Measurements from ENCODE around the gene BRD3OS. TPM values are rescaled to one million over a fixed set of nuclear protein-coding genes. Genes with fewer than 3 reads are reported as not detected.
"Not testable (repeated sequence)": the region's sequence is repeated elsewhere in the genome, so short reads cannot be mapped to it uniquely, and the experiment has no call there.

The BRD3OS gene
- total RNA-seq, 4 donors from 2014 or later, result 0.76 to 9.3 (median 5.8) TPM

DNA sequence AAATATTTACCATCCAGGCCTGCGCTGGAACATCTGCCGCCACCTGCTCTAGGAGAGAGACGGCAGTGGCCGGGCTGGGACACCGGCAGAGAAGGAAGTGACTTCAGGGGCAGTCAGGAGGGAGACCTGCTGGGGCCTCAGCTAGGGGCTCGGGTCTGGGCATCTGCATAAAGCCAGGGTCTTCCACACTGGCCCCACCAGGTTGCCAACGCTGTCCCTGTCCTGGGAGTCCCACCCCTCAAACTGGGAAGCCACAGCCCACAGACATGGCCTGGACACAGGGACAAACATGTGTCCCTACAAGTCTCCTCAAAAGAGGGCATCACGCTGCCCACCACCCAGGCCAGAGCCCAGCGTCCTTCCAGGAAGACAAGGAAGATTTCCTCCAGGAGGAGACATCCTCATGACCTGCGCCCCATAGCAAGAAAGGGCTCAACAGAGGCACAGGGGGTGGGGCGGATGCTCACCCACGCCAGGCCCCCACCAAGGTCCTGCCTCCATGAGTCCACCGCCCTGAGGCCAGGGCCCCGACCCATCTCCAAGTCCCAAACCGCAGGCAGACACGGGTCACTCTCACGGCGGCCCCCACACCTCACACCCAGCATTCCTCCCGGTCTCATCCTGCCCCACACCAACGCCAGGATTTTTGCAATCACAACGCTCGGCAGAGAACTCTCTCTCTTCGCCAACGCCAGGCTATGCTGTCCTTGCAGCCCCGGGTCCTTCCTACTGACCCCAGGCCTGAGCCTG, 42.1 kb upstream of the BRD3OS start:
- TF ChIP-seq, protein P1, sequence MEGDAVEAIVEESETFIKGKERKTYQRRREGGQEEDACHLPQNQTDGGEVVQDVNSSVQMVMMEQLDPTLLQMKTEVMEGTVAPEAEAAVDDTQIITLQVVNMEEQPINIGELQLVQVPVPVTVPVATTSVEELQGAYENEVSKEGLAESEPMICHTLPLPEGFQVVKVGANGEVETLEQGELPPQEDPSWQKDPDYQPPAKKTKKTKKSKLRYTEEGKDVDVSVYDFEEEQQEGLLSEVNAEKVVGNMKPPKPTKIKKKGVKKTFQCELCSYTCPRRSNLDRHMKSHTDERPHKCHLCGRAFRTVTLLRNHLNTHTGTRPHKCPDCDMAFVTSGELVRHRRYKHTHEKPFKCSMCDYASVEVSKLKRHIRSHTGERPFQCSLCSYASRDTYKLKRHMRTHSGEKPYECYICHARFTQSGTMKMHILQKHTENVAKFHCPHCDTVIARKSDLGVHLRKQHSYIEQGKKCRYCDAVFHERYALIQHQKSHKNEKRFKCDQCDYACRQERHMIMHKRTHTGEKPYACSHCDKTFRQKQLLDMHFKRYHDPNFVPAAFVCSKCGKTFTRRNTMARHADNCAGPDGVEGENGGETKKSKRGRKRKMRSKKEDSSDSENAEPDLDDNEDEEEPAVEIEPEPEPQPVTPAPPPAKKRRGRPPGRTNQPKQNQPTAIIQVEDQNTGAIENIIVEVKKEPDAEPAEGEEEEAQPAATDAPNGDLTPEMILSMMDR (IDR thresholded peaks at IDR 0.05 in 4 of 5, conservative IDR thresholded peaks at IDR 0.05 in 1 of 5), result no peak
- no peak for TF ChIP-seq POLR2A (IDR thresholded peaks at IDR 0.05)
- no peak overlapping the region for H3K27ac ChIP-seq
- H3K4me1 ChIP-seq, result peaks cover 0 to 12% of the 10 kb centered on the region in 2 donors
- intact Hi-C loops (cut with DNase I; ENCODE audit: low total_unique reads) (no loop called here), in situ Hi-C loops (cut with MboI; ENCODE audit: low sequenced_read_pairs in 4 of 4) (no loop called here)
- DNase-seq (no peak), ATAC-seq (no peak)
- H3K9me3 ChIP-seq, result no peaks in the 10 kb centered on the region
- H3K27me3 ChIP-seq, result peaks cover 0 to 13% (median 4%) of the 10 kb centered on the region in 3 donors
- no peaks in the 10 kb centered on the region for H3K36me3 ChIP-seq
- H3K4me3 ChIP-seq, result no peak overlapping the region

DNA sequence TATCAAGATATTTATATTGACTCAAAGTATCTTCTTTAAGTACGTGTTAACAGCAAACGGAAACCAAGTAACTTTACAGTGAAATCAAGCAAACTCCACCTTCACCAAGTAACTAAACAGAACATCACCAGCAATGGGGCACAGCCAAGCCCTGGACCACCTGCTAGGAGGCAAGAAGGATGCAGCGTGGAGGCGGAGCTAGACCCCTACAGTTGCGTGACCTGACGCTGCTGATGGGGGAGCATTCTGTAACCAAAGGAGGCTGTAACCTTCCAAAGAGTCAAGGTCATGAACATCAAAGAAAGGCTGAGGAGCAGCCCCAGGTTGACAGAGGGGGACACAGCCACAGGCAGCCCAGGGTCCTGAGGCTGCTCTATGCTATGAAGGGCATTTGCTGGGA, 39.2 kb upstream of the BRD3OS start:
- DNase-seq (no peak), ATAC-seq (no peak)
- H3K9me3 ChIP-seq, result no peaks in the 10 kb centered on the region
- H3K27me3 ChIP-seq, result peaks cover 8 to 15% (median 15%) of the 10 kb centered on the region in 3 donors
- TF ChIP-seq POLR2A (IDR thresholded peaks at IDR 0.05), result no peak
- TF ChIP-seq, protein P1 (IDR thresholded peaks at IDR 0.05 in 4 of 5, conservative IDR thresholded peaks at IDR 0.05 in 1 of 5), result no peak
- H3K4me1 ChIP-seq, result peaks cover 0 to 4% of the 10 kb centered on the region in 2 donors
- in situ Hi-C loops (cut with MboI; ENCODE audit: low sequenced_read_pairs in 4 of 4) (no loop called here), intact Hi-C loops (cut with DNase I; ENCODE audit: low total_unique reads) (no loop called here)
- no peak overlapping the region for H3K27ac ChIP-seq
- H3K4me3 ChIP-seq, result no peak overlapping the region
- H3K36me3 ChIP-seq, result no peaks in the 10 kb centered on the region

DNA sequence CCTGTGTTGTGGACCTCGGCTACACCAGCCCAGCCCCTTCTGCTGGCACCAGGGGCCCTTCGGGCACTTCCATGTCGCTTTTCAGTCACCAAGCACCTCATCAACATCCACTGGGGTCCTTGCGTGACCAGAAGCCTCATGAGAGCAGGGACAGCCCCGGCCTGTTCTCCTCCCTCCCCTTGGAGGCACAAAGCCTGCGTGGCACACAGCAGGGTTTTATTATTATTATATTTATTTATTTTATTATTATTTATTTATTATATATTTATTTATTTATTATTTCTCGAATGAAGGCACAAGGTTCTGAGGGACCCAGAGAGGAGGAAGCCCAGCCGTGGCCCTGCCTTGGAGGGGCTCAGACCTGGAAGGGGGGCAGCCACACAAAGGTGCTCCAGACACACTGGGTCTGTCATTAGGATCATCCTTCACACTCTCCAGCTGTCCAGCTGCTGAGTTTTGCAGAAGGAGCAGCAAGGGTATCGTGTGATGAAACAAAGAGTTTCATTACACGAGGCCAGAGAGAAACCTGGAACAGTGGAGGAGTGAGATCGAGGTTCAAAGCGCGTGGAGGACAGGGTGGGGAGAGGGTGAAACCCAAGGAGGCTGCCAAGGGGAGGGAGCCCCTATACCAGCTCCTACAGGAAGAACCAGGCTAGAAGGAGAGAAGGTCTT, 38.4 kb upstream of the BRD3OS start:
- in situ Hi-C loops (cut with MboI; ENCODE audit: low sequenced_read_pairs in 4 of 4), result no loop called here
- Histone ChIP-seq H3K9me3 (no peaks in the 10 kb centered on the region), H3K27me3 (peaks cover 11 to 18% (median 17%) of the 10 kb centered on the region in 3 donors), H3K4me1 (peaks cover 0 to 5% of the 10 kb centered on the region in 2 donors), H3K4me3 (no peak overlapping the region), H3K27ac (no peak overlapping the region), H3K36me3 (no peaks in the 10 kb centered on the region)
- no peak for TF ChIP-seq POLR2A (IDR thresholded peaks at IDR 0.05)
- DNase-seq (no peak), ATAC-seq (no peak)
- intact Hi-C loops (cut with DNase I; ENCODE audit: low total_unique reads), result no loop called here

DNA sequence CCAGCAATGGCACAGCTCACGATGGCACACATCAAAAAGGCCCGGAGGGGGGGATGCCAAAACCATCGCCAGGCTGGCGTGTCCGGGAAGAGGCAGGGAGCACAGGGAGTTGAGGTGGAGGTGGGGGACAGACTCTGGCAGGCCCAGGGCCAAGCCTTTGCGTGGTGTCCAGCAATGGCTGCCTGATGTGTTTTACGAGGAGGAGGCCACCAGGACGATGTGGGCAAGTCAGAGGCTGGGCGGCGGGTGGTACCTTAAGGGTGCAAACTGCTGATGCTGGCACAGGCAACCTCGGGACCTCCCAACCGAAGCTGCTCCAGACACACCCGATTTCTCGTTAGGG, 37.9 kb upstream of the BRD3OS start:
- H3K27me3 ChIP-seq, result peaks cover 11 to 18% (median 17%) of the 10 kb centered on the region in 3 donors
- intact Hi-C loops (cut with DNase I; ENCODE audit: low total_unique reads), result no loop called here
- H3K27ac ChIP-seq, result no peak overlapping the region
- peaks cover 0 to 5% of the 10 kb centered on the region in 2 donors for H3K4me1 ChIP-seq
- TF ChIP-seq, protein P1 (IDR thresholded peaks at IDR 0.05 in 4 of 5, conservative IDR thresholded peaks at IDR 0.05 in 1 of 5), result no peak
- TF ChIP-seq POLR2A (IDR thresholded peaks at IDR 0.05), result no peak
- ATAC-seq (no peak), DNase-seq (no peak)
- no peak overlapping the region for H3K4me3 ChIP-seq
- H3K9me3 ChIP-seq, result no peaks in the 10 kb centered on the region
- in situ Hi-C loops (cut with MboI; ENCODE audit: low sequenced_read_pairs in 4 of 4), result no loop called here
- no peaks in the 10 kb centered on the region for H3K36me3 ChIP-seq

DNA sequence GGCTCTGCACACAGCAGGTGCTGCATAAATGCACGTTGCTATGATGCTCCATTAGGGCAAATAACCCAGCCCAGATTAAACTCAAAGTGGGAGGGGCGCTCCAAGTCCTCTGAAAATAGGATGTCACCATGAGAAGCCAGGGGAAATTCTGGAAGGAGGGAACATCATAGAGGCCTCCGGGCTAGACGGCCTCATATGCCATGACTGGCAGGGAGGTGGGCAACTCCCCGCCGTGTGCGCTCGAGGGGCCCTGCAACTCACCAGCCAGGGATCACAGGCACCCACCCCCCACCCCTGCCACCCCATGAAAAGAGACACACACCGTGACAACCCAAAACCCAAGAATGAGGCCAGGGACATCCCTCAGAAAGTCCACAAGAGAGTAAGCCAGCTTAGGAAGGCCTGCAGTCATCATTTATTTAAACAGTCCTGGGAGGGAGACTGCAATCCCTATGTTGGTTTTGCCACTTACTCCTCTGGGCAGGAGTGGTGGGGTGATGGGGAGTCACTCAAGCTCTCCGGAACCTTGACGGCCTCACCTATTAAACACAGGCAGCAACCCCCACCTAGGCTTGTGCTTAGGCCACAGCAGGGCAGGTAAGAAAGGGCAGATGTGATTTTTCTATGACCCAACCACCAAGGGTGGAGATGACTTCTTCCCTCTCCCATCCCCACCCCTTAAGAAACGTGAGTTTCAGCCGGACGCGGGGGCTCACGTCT, 37.2 kb upstream of the BRD3OS start:
- in situ Hi-C loops (cut with MboI; ENCODE audit: low sequenced_read_pairs in 4 of 4), result no loop called here
- DNase-seq, result no peak
- Histone ChIP-seq H3K27ac (no peak overlapping the region), H3K36me3 (no peaks in the 10 kb centered on the region), H3K4me3 (no peak overlapping the region), H3K9me3 (no peaks in the 10 kb centered on the region), H3K4me1 (peaks cover 0 to 8% of the 10 kb centered on the region in 2 donors), H3K27me3 (peaks cover 11 to 21% (median 21%) of the 10 kb centered on the region in 3 donors)
- ATAC-seq, result no peak
- intact Hi-C loops (cut with DNase I; ENCODE audit: low total_unique reads), result no loop called here
- TF ChIP-seq POLR2A (IDR thresholded peaks at IDR 0.05), result no peak
- TF ChIP-seq, protein P1 (IDR thresholded peaks at IDR 0.05 in 4 of 5, conservative IDR thresholded peaks at IDR 0.05 in 1 of 5), result no peak

DNA sequence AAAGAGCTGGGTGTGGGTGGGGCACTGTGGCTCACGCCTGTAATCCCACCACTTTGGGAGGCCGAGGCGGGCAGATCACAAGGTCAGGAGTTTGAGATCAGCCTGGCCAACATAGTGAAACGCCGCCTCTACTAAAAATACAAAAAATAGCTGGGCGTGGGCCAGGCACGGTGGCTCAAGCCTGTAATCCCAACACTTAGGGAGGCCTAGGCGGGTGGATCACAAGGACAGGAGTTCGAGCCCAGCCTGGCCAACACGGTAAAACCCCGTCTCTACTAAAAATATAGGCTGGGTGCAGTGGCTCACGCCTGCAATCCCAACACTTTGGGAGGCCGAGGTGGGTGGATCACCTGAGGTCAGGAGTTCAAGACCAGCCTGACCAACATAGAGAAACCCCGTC, 36.5 kb upstream of the BRD3OS start:
- ATAC-seq; H3K9me3 ChIP-seq; DNase-seq; H3K4me3 ChIP-seq; in situ Hi-C loops (cut with MboI; ENCODE audit: low sequenced_read_pairs in 4 of 4); H3K27ac ChIP-seq; intact Hi-C loops (cut with DNase I; ENCODE audit: low total_unique reads); H3K36me3 ChIP-seq: not testable (repeated sequence)
- Histone ChIP-seq H3K4me1 (peaks cover 4 to 15% of the 10 kb centered on the region in 2 donors), H3K27me3 (peaks cover 11 to 28% (median 27%) of the 10 kb centered on the region in 3 donors)

Data from gastrocnemius medialis (tissue), 4 donors.